ACHN (cell line): ENCODE measurements around the gene NGEF.
"Not testable (repeated sequence)": the region's sequence is repeated elsewhere in the genome, so short reads cannot be mapped to it uniquely, and the experiment has no call there.

Source experiments
- DNase-seq: peaks from one replicate; pipeline ENCODE4 v3.0.0-alpha.2; 2015
- in situ Hi-C: cut with HindIII; loops from 2 replicates; pipeline ENCODE4 v1.10.0; 2017; ENCODE audit warnings: low sequenced_read_pairs, low pct_ligation_motif_present, low pct_unique_long_range_greater_than_20kb

NGEF gene

DNA sequence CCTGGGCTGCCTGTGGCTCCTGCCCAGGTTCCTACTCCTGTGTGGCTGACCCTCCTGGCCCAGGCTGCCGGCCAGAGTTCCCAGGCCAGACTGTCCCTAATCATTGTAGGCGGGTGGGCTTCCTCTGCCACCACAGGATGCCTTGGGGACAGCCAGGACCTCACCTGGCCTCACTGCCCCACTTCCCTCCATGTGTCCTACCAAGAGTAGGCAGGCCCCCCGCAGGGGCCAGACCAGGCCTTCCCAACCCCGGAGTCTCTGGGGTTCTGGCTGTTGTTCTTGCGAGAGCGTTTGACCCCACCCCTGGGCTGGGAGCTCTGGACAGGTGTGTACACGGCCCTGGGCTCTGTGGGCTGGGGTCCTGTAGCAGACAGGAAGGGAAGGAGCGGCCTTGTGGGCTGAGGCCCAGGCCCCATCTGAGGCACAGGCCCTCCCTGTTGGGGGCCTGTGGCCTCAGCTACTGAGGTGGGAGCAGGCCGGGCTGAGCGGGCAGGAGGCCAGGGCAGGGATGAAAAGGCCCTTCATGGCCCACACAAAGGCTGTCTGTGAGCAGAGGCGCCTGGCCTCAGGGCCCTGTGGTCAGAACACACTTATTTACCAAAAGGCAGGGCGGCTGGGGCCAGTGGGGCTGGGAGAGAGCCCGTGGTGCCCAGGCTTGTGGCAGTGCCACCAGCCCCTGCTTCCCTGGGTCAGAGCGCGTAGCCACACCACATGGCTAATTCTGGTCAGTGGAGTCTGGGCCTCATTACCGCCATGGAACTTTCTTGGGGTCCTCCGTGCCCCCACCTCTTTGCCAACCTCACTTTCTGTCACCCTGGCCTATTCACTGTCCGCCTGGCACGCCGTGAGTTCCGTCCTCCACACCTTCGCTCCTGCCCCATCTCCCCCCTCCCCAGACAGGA is 141.0 kb downstream of the NGEF start:
- in situ Hi-C loops, result no loop called here
- no peak for DNase-seq

DNA sequence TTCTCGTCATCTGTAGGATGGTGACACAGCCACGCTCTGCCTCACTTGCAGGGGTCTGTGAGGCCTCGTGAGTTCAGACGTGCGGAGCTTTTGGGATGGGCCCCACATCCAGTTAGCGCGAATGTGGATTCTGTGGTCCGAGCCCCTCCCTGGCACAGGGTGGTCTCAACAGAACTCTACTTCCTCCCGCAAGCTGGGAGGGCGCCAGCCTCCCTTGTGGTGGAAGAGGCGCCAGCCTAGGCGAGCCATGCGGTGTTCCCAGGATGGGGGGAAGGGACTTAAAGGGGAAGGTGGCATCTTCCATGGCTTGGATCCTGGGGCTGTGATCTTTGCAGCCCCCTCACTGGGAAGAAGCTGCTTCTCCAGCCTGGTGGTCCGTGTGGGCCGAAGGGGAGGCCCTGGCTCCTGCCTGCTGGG is 141.6 kb downstream of the NGEF start:
- no peak for DNase-seq
- in situ Hi-C loops, result no loop called here

DNA sequence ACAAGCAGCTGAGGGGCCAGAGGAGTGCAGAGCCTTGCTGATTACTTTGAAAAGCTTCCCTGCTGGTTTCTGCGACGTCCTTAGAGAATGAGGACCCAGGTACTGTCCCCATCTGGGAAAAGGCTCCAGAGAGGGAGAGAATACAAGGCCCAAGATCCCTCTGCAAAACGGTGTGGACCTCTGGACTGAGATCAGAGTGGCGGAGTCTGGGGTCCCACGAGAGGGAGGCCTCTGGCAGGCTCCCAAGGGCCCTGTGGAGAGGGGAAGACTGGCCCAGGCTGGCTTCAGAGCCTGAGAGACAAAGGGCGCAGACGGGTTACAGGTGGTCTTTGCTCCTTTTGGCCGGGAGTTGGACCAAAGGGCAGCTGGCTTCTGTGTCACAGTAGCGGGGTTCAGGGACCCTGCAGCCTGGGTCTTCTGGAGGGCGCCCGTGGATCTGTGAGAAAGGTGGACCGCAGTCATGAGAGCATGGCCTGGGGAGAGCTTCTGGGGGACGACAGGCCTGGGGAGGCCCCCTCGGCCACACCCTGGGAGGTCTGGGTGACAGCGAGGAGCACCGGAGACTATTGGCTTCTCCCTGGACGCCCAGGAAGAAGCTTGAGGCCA is 142.2 kb downstream of the NGEF start:
- in situ Hi-C loops, result no loop called here
- no peak for DNase-seq

DNA sequence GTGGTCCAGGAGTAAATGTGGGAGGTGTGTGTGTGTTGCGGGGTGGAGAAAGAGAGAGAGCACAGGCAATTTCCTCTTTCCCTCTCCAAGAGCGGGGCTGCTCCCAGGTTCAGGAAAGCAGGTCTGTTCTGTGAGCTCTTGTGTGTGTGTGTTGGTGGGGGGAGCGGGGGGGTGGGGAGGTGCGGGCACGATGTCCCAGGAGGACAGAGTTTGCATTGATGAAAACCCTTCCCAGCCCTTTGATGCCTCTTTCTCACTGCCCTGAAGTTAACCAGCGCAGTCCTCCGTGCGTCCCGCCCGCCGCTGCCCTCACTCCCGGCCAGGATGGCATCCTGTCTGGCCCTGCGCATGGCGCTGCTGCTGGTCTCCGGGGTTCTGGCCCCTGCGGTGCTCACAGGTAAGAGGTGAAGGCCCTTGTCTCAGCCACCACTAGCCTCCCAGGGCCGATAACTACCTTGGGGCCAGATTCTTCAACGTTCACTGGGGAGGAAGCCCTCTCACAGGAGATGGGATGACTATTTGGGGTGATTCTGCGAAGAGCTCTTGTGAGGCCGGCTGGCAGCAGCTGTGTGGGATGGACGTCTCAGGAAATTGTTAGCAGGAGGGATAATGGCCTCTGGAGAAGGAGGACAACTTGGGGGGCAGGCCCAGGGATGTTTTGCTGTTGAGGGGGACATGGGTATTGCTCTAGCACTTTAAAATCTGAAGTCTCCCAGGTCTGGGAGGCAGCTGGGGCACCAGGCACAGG is 142.9 kb downstream of the NGEF start, which contains the start of gene SNORC:
Gene SNORC (plus strand): TSS at position 247 of the 748 bp plus-strand sequence. CDS start 78 bp downstream, at position 325.
- no peak for DNase-seq
- in situ Hi-C loops, result no loop called here

DNA sequence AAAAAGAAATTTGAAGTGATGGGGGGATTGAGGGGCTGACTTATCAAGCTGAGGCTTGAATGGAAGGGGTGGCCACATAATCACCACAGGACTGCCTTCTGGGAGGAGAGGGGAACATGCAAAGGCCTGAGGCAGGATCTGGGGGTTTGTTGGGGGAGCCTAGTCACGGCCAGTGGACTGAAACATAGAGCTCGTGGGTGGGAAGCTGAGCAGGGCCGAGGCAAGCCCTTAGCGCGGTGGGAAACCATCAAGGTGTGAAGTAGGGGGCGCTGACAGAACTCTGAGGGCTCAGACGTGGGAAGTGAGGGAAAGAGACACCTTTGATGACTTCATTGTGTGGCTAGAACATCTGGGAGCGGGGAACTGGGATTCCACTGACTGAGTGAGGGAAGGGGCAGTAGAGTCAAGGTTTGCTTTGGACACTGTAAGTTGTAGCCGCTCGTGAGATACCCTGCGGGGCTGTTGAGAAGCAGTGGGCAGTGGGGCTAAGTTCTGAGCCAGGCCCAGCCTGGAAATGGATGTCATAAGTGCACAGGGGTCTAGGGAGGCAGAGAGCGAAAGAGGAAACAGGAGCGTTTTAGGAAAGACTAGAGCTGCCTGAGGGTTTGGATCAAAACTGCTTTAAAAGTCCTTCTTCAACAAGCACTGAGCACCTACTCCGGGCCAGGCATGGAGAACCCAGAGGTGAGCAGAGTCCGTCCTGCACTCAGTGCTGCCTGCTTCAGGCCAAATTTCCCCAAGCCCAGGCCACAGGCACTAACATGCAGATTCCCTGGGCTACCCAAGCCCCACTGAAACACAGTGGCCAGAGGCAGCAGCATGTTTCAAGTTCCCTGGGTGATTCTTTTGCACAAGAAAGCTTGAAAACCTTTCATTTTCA is 143.7 kb downstream of the NGEF start:
- no peak for DNase-seq
- in situ Hi-C loops, result no loop called here

DNA sequence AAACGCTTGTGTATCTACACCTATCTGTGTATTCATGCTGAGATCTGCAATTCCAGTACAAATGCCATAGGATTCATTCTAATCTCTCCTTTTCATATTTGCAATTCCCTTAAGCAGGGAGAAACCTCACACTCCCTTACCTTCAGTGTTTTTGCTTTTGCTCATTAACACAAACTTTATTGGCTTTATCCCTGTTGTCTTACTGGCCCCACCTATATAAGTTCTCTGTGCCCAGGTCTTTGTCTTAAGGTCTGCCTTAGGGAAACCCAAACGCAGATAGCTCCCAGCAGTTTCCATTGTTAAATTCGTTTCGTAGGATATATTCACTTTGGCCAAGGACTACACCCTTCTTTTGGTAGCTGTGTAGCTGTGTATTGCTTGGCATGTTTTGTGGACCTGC is 147.0 kb downstream of the NGEF start:
- in situ Hi-C loops, result no loop called here
- DNase-seq, result no peak

DNA sequence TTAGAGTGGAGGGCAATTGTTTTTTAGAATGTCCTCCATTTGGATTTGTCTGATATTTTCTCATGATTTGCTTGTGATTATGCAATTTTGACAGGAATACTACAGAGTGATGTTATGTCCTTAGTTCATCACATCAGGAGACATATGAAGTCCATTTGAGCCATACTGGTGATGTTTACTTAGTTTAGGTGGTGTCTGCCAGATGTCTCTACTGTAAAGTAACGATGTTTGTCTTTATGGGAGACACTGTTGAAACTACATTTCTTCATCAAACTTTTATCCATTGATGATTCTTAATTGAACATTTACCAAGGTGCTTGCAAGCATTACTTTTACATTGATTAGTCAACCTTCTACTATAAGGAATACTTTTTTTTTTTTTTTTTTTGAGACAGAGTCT is 147.9 kb downstream of the NGEF start:
- in situ Hi-C loops, result no loop called here
- no peak for DNase-seq

DNA sequence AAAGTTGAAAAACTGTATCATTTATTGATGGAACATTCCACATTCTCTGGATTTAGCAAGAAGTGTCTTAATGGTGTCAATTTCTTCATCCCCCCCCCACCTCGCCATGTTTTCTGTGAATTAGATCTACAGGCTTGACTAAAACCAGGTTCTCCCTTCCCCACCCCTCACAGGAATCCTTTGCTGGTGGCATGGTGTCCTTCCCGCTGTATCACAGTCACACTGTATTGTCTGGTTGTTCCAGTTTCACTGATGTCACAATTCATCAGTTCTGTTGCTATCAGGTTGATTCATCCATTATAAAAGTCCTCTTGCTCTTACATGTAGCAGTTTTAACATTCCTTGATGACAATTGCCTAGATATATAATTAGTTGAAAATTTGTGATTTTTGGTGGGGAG is 149.1 kb downstream of the NGEF start:
- in situ Hi-C loops, result no loop called here
- no peak for DNase-seq

DNA sequence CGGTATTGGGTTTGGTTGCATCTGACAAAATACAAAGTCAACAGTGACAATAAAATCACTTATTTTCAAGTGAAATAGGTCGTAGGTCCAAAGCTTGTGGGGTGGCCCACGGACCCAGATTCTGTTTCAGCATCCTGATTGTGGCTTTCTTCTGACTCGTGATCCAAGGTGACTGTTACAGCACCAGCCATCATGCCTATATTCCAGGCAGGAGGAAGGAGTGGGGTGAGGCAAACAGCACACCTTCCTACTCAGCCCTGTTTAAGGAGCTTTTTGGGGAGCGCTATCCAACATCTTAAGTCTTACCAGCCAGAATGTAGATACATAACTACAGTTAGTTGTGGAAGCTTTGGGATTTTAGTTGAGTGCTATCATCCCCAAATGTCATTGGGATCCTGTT is 151.7 kb downstream of the NGEF start:
- no peak for DNase-seq
- in situ Hi-C loops, result no loop called here

DNA sequence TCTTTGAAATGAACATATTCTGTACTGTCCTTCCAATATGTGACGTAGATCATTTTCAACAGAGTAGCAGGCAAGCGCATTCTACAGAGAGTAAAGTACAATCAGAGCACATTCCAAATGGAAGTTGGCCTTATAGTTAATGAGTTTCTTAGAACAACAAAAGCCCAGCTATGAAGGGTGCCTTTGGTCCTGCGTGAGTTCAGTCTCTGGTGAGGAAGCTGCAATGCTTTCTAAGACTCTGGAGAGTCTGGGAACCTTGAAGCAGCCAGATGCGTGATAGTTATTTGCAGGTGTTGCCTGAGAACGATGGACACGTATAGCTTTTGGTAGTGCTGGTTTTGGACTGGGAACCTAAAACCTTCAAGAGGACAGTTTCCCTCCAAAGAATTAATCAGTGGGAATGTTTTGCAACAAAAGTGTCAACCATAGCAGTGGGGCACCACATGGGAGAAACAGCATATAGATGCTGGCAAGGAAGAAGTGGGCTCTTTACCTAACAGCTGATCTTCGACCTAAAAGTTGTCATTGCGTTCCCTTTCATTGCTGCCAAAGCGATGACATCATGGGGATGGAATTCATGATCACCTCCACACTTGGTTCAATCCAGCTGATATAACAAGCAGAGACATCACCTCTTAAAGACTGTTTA is 152.3 kb downstream of the NGEF start:
- in situ Hi-C loops, result no loop called here

DNA sequence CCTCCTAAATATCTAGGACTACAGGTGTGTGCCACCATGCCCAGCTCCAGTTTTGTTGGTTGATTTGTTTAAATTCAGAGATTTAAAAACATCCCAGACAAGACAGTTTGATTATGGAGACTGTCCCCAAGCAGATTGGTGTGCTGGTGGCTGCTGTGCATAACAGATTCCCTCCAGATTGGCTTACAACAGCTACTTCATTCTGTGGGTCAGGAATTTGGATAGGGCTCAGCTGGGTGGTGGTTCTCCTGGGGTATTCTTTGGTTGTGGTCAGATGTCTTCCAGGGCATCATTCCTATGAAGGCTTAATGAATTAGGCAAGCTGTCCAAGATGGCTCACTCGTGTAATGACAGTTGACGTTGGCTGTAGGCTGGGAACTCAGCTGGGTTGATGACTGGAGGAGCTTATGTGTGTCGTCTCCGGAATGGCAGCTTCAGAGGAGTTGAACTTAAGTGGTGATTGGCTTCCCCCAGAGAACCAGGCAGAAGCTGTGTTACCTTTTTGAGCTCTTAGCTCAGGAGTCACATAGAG is 153.6 kb downstream of the NGEF start:
- in situ Hi-C loops, result no loop called here
- no peak for DNase-seq

More for the DNA sequence above, 152.3 kb downstream of the NGEF start:
- no peak for DNase-seq

DNA sequence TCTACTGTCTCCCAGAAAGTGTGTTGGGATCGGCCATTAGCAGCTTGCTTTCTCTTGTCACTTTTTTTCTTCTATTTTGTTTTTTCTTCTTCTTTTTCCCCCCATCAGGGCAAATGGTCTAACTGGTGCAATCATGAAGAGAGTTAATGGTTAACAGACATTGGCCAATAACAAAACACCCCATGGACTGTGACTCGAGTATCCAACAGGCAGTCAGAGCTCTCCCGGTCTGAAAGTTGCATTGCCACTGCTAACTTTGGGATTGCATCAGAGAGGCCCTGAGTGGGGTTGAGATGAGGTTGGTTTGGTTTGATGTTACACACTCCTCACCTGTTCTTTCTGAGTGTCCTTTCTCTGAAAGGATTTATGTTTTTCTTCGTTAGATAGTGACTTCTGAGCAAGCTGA is 155.9 kb downstream of the NGEF start:
- in situ Hi-C loops, result no loop called here
- peak; percentile 86 for DNase-seq

DNA sequence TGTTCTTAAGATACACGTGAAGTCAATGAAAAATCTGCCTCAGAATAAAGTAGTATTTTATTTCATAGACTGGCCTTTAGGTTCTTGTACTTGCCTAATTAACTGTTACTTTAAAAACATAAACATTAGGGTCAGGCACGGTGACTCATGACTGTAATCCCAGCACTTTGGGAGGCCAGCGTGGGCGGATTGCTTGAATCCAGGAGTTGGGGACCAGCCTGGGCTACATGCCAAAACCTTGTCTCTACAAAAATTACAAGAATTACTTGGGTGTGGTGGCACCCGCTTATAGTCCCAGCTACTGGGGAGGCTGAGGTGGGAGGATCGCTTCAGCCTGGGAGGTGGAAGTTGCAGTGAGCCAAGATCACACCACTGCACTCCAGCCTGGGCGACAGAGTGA is 159.0 kb downstream of the NGEF start:
- peak; percentile 8 for DNase-seq
- in situ Hi-C loops, result no loop called here

DNA sequence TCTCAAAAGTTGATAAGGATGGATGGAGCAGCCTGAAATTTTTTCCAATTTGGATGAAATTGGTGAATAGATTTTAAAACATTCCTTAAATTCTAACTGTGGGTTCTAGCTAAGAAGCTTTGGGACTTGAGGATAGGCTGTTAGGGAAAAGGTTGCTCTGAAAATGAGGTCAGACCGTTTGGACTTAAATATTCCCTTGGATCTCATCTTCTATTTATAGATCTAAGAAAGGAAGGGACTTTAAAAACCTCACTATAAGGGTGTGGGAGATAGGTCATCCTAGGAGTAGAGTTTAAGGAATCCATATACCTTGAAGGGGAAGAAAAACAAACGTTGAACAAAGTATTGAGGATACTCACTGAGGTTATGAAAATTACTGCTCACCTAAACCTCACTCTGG is 160.4 kb downstream of the NGEF start:
- no peak for DNase-seq
- in situ Hi-C loops, result no loop called here

DNA sequence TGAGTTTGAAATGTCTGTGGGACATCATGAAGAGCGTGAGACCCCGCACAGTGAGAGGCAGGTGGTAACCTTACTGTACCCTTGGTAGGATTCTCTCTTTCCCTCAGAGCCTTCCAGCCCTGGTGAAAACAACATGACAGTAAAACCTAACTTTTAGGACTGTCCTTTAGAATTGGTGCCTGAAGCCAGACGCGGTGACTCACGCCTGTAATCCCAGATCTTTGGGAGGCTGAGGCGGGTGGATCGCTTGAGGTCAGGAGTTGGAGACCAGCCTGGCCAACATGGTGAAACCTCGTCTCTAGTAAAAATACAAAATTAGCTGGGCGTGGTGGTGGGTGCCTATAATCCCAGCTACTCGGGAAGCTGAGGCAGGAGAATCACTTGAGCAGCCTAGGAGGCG is 161.0 kb downstream of the NGEF start:
- DNase-seq, in situ Hi-C loops: not testable (repeated sequence)

DNA sequence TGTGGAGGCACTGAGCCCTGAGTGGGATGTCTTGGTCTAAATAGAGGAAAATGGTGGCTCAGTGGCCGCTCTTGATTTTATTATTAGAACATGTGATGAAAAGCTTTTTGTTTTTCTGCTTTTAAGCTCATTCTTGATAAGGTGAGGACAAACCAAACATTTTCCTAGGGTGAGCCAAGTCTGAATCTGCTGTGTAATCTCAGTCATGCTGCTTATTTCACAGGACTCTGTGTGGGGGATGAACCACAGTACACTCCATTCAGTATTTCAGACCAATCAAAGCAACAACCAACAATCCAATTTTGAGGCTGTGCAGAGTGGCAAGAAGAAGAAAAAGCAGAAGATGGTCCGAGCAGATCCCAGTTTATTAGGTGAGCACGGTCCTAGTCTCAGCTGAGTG is 163.0 kb downstream of the NGEF start:
- in situ Hi-C loops, result no loop called here
- no peak for DNase-seq

DNA sequence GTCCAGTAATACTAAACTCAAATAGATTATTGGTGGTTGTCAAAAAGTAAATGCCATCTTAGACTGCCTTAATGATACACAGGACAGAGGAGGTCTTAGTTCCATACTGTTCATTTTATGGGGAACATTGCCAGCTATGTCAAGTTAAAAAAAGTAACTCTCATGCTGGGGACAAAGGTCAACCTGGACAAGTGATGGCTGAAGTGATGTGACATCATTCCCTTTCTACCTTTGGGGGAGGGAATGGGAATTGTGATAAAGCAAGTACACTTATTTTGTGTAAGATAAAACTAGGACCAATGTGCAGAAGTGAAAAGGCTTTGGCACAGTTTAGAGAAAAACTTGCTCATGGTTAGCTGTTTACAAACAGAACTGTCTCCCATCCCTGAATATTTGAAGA is 167.0 kb downstream of the NGEF start:
- no peak for DNase-seq
- in situ Hi-C loops, result no loop called here

DNA sequence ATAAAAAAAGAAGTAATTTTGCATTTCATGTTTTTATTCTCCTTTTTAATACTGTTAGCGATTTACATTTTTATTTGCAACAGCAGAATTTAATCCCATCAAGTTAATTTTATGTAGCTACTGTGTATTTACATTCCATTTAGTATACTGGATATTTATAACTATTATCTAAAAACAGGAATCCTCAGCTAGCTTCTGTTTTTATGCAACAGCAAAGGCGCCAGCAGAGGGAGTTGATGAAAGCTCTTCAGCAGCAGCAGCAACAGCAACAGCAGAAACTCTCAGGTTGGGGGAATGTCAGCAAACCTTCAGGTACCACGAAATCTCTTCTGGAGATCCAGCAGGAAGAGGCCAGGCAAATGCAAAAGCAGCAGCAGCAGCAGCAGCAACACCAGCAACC is 169.2 kb downstream of the NGEF start:
- DNase-seq, result no peak
- in situ Hi-C loops, result no loop called here
